HFF-Myc (cell line): ENCODE data around the gene SLC38A1.

Source experiments
- DNase-seq: peaks from one replicate; pipeline ENCODE4 v3.0.0-alpha.2; 2011; ENCODE audit warnings: low read depth; ENCODE audit errors: extremely low read depth
- H3K4me3 ChIP-seq: replicated peaks from 2 replicates; pipeline ENCODE4 v1.5.1; 2011; ENCODE audit warnings: low read depth, mild to moderate bottlenecking, control low read depth, low read length
- CTCF ChIP-seq: IDR thresholded peaks from 2 replicates; pipeline ENCODE4 v1.5.1; 2012; ENCODE audit warnings: mild to moderate bottlenecking, low read depth, low read length, control low read depth; ENCODE audit errors: missing control alignments

The SLC38A1 gene

GRCh38 chr12:46179693-46180452 lies 89.0 kb downstream of the SLC38A1 start:
- no peak overlapping the region for H3K4me3 ChIP-seq
- TF ChIP-seq CTCF: no peak
- DNase-seq: no peak

- TF ChIP-seq CTCF: no peak
- no peak overlapping the region for H3K4me3 ChIP-seq
- DNase-seq: no peak
These were observed 90.8 kb downstream of the SLC38A1 start for GRCh38 chr12:46177837-46178608.

GRCh38 chr12:46177025-46177424 lies 91.8 kb downstream of the SLC38A1 start:
- no peak for DNase-seq
- no peak for TF ChIP-seq CTCF
- no peak overlapping the region for H3K4me3 ChIP-seq

GRCh38 chr12:46174919-46175318 lies 93.9 kb downstream of the SLC38A1 start:
- no peak for TF ChIP-seq CTCF
- no peak for DNase-seq

GRCh38 chr12:46174061-46174662 lies 94.7 kb downstream of the SLC38A1 start:
- no peak for DNase-seq
- no peak overlapping the region for H3K4me3 ChIP-seq
- no peak for TF ChIP-seq CTCF

More at GRCh38 chr12:46174919-46175318, 93.9 kb downstream of the SLC38A1 start:
- no peak overlapping the region for H3K4me3 ChIP-seq

GRCh38 chr12:46168426-46168825 lies 100.4 kb downstream of the SLC38A1 start:
- DNase-seq: no peak
- H3K4me3 ChIP-seq: no peak overlapping the region
- no peak for TF ChIP-seq CTCF
